HCT116 (cell line): ENCODE measurements around the gene AVPR1B. TPM values are rescaled to one million over a fixed set of nuclear protein-coding genes. Genes with fewer than 3 reads are reported as not detected.

Experiments used
- ATAC-seq: fragments of 200-7000 bp; cut with Tn5 transposase; 2 replicates; pipeline ENCODE4 v1.9.1; 2020; ENCODE audit warnings: mild to moderate bottlenecking, moderate library complexity
- BruUV-seq: library from RNA; stranded (reverse); fragments of 400-500 nt; replicated peaks from 2 replicates; lab custom pipeline; 2021; lab: Mats Ljungman, UMichigan
- CTCF ChIA-PET: fragments of 300-600 bp; sonication (Branson Sonifier 250); formaldehyde crosslinking; loops from one replicate; lab custom pipeline; 2021; ENCODE audit warnings: antibody characterized with exemption; lab: Charles Lee
- POLR2A ChIA-PET: fragments of 300-600, 350-600 bp; sonication (Branson Sonifier 250); formaldehyde crosslinking; loops from one replicate; lab custom pipeline; 2021; ENCODE audit warnings: antibody characterized with exemption; lab: Charles Lee
- RAD21 ChIA-PET, 2 experiments: fragments of 300-600 bp; sonication (Branson Sonifier 250); formaldehyde crosslinking; loops; one replicate each; lab custom pipeline; 2023; ENCODE audit warnings: low total read pairs in 2 of 2; ENCODE audit not compliant: uncharacterized antibody in 2 of 2, unreplicated experiment in 2 of 2, low non-redundant PET in 1 of 2; lab: Charles Lee
- DNase-seq: peaks from one replicate; pipeline ENCODE4 v3.0.0-alpha.2; 2010; ENCODE audit warnings: low read depth, low spot score
- H2AFZ ChIP-seq: fragments of 200-600 bp; shearing (Covaris generic), sonication (generic); 2 replicates; pipeline ENCODE4 v1.6.1; 2017; ENCODE audit warnings: low read depth, mixed run types, mixed read lengths, antibody characterized with exemption, low read length; ENCODE audit not compliant: poor library complexity, severe bottlenecking
- H3K27ac ChIP-seq: 2 replicates; pipeline ENCODE4 v1.5.1; 2012; ENCODE audit warnings: low read depth, low read length
- H3K27me3 ChIP-seq: fragments of 200-600 bp; sonication (generic); 2 replicates; pipeline ENCODE4 v1.6.1; 2016; ENCODE audit warnings: mixed run types, low read length, mixed read lengths; ENCODE audit not compliant: insufficient read depth
- H3K36me3 ChIP-seq, 2 experiments: fragments of 200-500 bp in 1 of 2; fragments of 200-600 bp in 1 of 2; sonication (Bioruptor generic) in 1 of 2; sonication (generic) in 1 of 2; 2 replicates each; pipeline versions ENCODE4 v1.5.1 to v1.6.1; 2014 to 2016; ENCODE audit warnings: low read length in 2 of 2, inconsistent platforms in 1 of 2, mixed read lengths in 1 of 2, mixed run types in 1 of 2; ENCODE audit not compliant: insufficient read depth in 2 of 2, control insufficient read depth in 1 of 2
- H3K4me1 ChIP-seq, 2 experiments: fragments of 200-600 bp in 1 of 2; sonication (generic) in 1 of 2; 2 replicates each; pipeline versions ENCODE4 v1.5.1 to v1.6.1; 2012 to 2017; ENCODE audit warnings: low read length in 2 of 2, inconsistent platforms in 1 of 2, mild to moderate bottlenecking in 1 of 2, mixed read lengths in 1 of 2, mixed run types in 1 of 2, moderate library complexity in 1 of 2; ENCODE audit not compliant: insufficient read depth in 2 of 2, control insufficient read depth in 1 of 2
- H3K4me2 ChIP-seq: fragments of 200-600 bp; sonication (generic); 2 replicates; pipeline ENCODE4 v1.6.1; 2017; ENCODE audit warnings: mixed run types, low read length, mixed read lengths
- H3K4me3 ChIP-seq, 2 experiments: fragments of 200-600 bp in 1 of 2; sonication (generic) in 1 of 2; replicated peaks in 1 of 2; 2 replicates each; pipeline ENCODE4 v1.5.1; 2011 to 2016; ENCODE audit warnings: low read length in 2 of 2, control low read depth in 1 of 2, low read depth in 1 of 2, mild to moderate bottlenecking in 1 of 2, mixed read lengths in 1 of 2, mixed run types in 1 of 2
- H3K79me2 ChIP-seq: fragments of 200-600 bp; sonication (generic); 2 replicates; pipeline ENCODE4 v1.6.1; 2017; ENCODE audit warnings: mild to moderate bottlenecking, mixed run types, low read length, moderate library complexity, mixed read lengths; ENCODE audit not compliant: insufficient read depth
- H3K9ac ChIP-seq: fragments of 200-600 bp; sonication (generic); 2 replicates; pipeline ENCODE4 v1.6.1; 2016; ENCODE audit warnings: low read length, mixed read lengths
- H3K9me2 ChIP-seq: fragments of 200-600 bp; sonication (generic), shearing (Covaris generic); 2 replicates; pipeline ENCODE4 v1.6.1; 2017; ENCODE audit warnings: mixed run types, mild to moderate bottlenecking, moderate library complexity; ENCODE audit not compliant: insufficient read depth
- H3K9me3 ChIP-seq, 2 experiments: fragments of 200-500 bp in 1 of 2; fragments of 200-600 bp in 1 of 2; sonication (Bioruptor generic) in 1 of 2; sonication (generic) in 1 of 2; 2 replicates each; pipeline ENCODE4 v1.6.1; 2014 to 2017; ENCODE audit warnings: low read length in 2 of 2, mixed read lengths in 2 of 2, inconsistent platforms in 1 of 2, low read depth in 1 of 2, mild to moderate bottlenecking in 1 of 2, mixed run types in 1 of 2, moderate library complexity in 1 of 2; ENCODE audit not compliant: control insufficient read depth in 1 of 2, insufficient read depth in 1 of 2
- H4K20me1 ChIP-seq: fragments of 200-600 bp; sonication (generic), shearing (Covaris generic); 2 replicates; pipeline ENCODE4 v1.6.1; 2017; ENCODE audit warnings: mixed run types, mild to moderate bottlenecking, moderate library complexity; ENCODE audit not compliant: insufficient read depth
- ATF3 ChIP-seq: IDR thresholded peaks from 2 replicates; pipeline ENCODE4 v1.6.1; 2012
- CBX3 ChIP-seq: IDR thresholded peaks from 2 replicates; pipeline ENCODE4 v1.6.1; 2012; ENCODE audit warnings: low read depth
- CEBPB ChIP-seq: IDR thresholded peaks from 2 replicates; pipeline ENCODE4 v1.6.1; 2012; ENCODE audit warnings: low read depth
- CTCF ChIP-seq, 3 experiments: fragments of 200-600 bp in 1 of 3; sonication (generic) in 1 of 3; IDR thresholded peaks in 2 of 3; conservative IDR thresholded peaks in 1 of 3; 2 replicates each; pipeline ENCODE4 v1.5.1; 2012 to 2017; ENCODE audit warnings: low read depth in 2 of 3, low read length in 2 of 3, antibody characterized with exemption in 1 of 3, borderline replicate concordance in 1 of 3, control low read depth in 1 of 3, mild to moderate bottlenecking in 1 of 3, mixed read lengths in 1 of 3, mixed run types in 1 of 3, moderate library complexity in 1 of 3; ENCODE audit not compliant: insufficient read depth in 1 of 3
- ELF1 ChIP-seq: IDR thresholded peaks from 2 replicates; pipeline ENCODE4 v1.6.1; 2012; ENCODE audit warnings: low read depth, borderline replicate concordance
- EZH2phosphoT487 ChIP-seq: fragments of 200-600 bp; IDR thresholded peaks from 2 replicates; pipeline ENCODE4 v1.6.1; 2018; ENCODE audit warnings: antibody characterized with exemption, borderline replicate concordance
- JUND ChIP-seq: IDR thresholded peaks from 2 replicates; pipeline ENCODE4 v1.6.1; 2012
- RAD21 ChIP-seq: IDR thresholded peaks from 2 replicates; pipeline ENCODE4 v1.6.1; 2012; ENCODE audit warnings: low read depth, mild to moderate bottlenecking
- REST ChIP-seq: IDR thresholded peaks from 2 replicates; pipeline ENCODE4 v1.6.1; 2012; ENCODE audit warnings: low read depth
- SIN3A ChIP-seq: IDR thresholded peaks from 2 replicates; pipeline ENCODE4 v1.6.1; 2012; ENCODE audit warnings: low read depth
- SP1 ChIP-seq: IDR thresholded peaks from 2 replicates; pipeline ENCODE4 v1.6.1; 2012; ENCODE audit warnings: low read depth
- SRF ChIP-seq: IDR thresholded peaks from 2 replicates; pipeline ENCODE4 v1.6.1; 2012; ENCODE audit warnings: low read depth
- TCF7L2 ChIP-seq: IDR thresholded peaks from 2 replicates; pipeline ENCODE4 v1.7.0; 2011; ENCODE audit warnings: borderline replicate concordance, inconsistent platforms; ENCODE audit not compliant: insufficient read depth, insufficient read length; ENCODE audit errors: extremely low read depth
- YY1 ChIP-seq: IDR thresholded peaks from 2 replicates; pipeline ENCODE4 v1.6.1; 2011; ENCODE audit warnings: low read length, low read depth, moderate library complexity, mild to moderate bottlenecking; ENCODE audit not compliant: insufficient replicate concordance; ENCODE audit errors: extremely low read depth
- ZBTB33 ChIP-seq: IDR thresholded peaks from 2 replicates; pipeline ENCODE4 v1.6.1; 2011; ENCODE audit warnings: mild to moderate bottlenecking, low read length, moderate library complexity; ENCODE audit not compliant: insufficient replicate concordance; ENCODE audit errors: extremely low read depth
- ZNF274 ChIP-seq: fragments of 200-500 bp; sonication (Bioruptor generic); IDR thresholded peaks from 2 replicates; pipeline ENCODE4 v1.6.1; 2014; ENCODE audit warnings: mild to moderate bottlenecking, low read depth, low read length, inconsistent platforms
- intact Hi-C: fragments of 100-400 bp; cut with micrococcal nuclease; formaldehyde crosslinking; loops from 2 replicates; pipeline ENCODE4 v1.10.0; 2022
- total RNA-seq: library from RNA; stranded (reverse); gene quantifications from one replicate; pipeline ENCODE4 v1.2.1, GENCODE V29; 2021; ENCODE audit not compliant: unreplicated experiment

The AVPR1B gene
- total RNA-seq, 1 experiment from 2014 or later: not detected

- no peak overlapping the region for H3K9ac ChIP-seq
- no peak overlapping the region for H3K27ac ChIP-seq
- H3K4me3 ChIP-seq: no peak overlapping the region
- TF ChIP-seq ZNF274 (no peak), ZBTB33 (no peak), YY1 (no peak), RAD21 (no peak), SRF (no peak), ELF1 (no peak), REST (no peak), ATF3 (no peak), EZH2phosphoT487 (no peak), CBX3 (no peak), CEBPB (no peak), SP1 (no peak), TCF7L2 (no peak), CTCF (IDR thresholded peaks at IDR 0.05 in 2 of 3, conservative IDR thresholded peaks at IDR 0.05 in 1 of 3; ENCODE audit: borderline replicate concordance in 1 of 3, insufficient read depth in 1 of 3, low read depth in 2 of 3, low read length in 2 of 3) (no peak), JUND (no peak), SIN3A (no peak)
- no peaks in the 10 kb centered on the region for H3K9me2 ChIP-seq
- BruUV-seq: no TSS peak
- H3K79me2 ChIP-seq: no peaks in the 10 kb centered on the region
- H3K4me2 ChIP-seq: no peak overlapping the region
- intact Hi-C loops: no loop called here
- ATAC-seq (no peak), DNase-seq (no peak)
- no peaks in the 10 kb centered on the region for H4K20me1 ChIP-seq
- H3K4me1 ChIP-seq: no peaks in the 10 kb centered on the region
- POLR2A ChIA-PET: no interaction called here
- H2AFZ ChIP-seq: no peak overlapping the region
- H3K9me3 ChIP-seq: no peaks in the 10 kb centered on the region
- RAD21 ChIA-PET: no interaction called here
- CTCF ChIA-PET: interaction anchor here (0.8 to 1.2 kb wide), 2 partner anchors 127 to 134 kb away, joined by 4 read pairs; no protein-coding TSS in a partner anchor
- H3K27me3 ChIP-seq: no peaks in the 10 kb centered on the region; the same call in 1 of the 2 replicates
- H3K36me3 ChIP-seq: no peaks in the 10 kb centered on the region
These were observed 5.8 kb downstream of the AVPR1B start for GRCh38 chr1:206111271-206111927.
